ENCODE measurements around the gene KIAA1217.

KIAA1217 gene

GRCh38 chr10:24452030-24452429 is 243.1 kb downstream of the KIAA1217 start:
- no peak overlapping the region for H3K4me3 ChIP-seq (ENCODE audit: low read depth, low read length)
- no peak for TF ChIP-seq CTCF (IDR thresholded peaks at IDR 0.05; ENCODE audit: borderline replicate concordance, insufficient read depth, low read depth, low read length)

- TF ChIP-seq CTCF (IDR thresholded peaks at IDR 0.05; ENCODE audit: borderline replicate concordance, insufficient read depth, low read depth, low read length), result no peak
- H3K4me3 ChIP-seq (ENCODE audit: low read depth, low read length), result no peak overlapping the region
Observed at GRCh38 chr10:24453404-24453830, 244.5 kb downstream of the KIAA1217 start.

- TF ChIP-seq CTCF (IDR thresholded peaks at IDR 0.05; ENCODE audit: borderline replicate concordance, insufficient read depth, low read depth, low read length), result no peak
- H3K4me3 ChIP-seq (ENCODE audit: low read depth, low read length), result no peak overlapping the region
Observed at GRCh38 chr10:24453973-24454372, 245.0 kb downstream of the KIAA1217 start.

- TF ChIP-seq CTCF (IDR thresholded peaks at IDR 0.05; ENCODE audit: borderline replicate concordance, insufficient read depth, low read depth, low read length), result no peak
Observed at GRCh38 chr10:24455447-24455846, 246.5 kb downstream of the KIAA1217 start.

DNA sequence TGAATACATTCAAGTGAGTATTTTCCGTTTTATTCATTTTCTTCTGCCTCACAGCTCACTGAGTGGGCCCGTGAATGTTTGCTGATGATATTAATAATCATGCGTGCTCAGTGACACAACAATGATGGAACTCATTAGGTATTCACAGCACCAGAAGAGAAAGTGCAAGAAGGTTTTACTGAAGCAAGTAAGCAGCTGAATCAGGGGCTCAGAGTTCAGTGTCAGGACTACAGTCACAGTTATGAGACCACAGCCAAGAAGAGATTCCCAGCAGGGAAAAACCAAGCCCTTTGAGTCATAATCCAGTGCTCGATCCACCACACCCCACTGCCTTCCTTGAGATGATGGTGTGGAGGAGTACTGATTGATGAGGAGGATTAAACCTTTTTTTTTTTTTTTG is 247.4 kb downstream of the KIAA1217 start:
- H3K4me3 ChIP-seq (ENCODE audit: low read depth, low read length), result no peak overlapping the region
- TF ChIP-seq CTCF (IDR thresholded peaks at IDR 0.05; ENCODE audit: borderline replicate concordance, insufficient read depth, low read depth, low read length), result no peak

More at GRCh38 chr10:24455447-24455846, 246.5 kb downstream of the KIAA1217 start:
- H3K4me3 ChIP-seq (ENCODE audit: low read depth, low read length), result no peak overlapping the region

DNA sequence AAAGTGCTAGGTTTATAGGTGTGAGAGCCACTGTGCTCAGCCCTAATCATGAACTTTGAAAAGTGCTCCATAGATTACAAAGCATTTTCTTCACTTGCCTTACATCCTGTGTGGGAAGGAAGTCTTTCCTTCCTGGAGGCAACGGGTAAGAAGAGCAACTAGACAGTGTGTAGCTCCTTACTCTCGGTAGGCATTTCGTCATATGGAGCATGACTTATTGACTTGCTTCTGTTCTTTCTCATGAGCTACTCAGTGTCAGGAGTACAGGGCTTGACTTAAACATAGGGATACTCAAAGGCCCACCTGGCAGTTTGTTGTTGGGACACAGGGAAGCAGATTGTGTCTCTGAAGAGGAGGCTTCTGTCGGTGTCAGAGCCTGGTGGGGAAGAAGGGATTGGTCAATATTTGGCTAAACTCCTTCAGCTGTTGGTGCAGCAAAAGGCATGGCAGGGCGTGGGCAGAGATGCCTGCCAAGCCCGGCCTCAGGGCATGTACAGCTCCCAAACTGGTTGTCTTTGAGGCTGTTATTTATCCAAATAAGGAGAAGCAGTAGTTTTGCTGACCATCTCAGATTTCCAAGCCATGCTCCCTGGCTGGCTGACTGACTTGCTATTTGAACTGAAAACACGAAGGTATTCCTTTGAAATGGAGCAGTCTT is 248.9 kb downstream of the KIAA1217 start:
- no peak for TF ChIP-seq CTCF (IDR thresholded peaks at IDR 0.05; ENCODE audit: borderline replicate concordance, insufficient read depth, low read depth, low read length)
- H3K4me3 ChIP-seq (ENCODE audit: low read depth, low read length), result no peak overlapping the region

- TF ChIP-seq CTCF (IDR thresholded peaks at IDR 0.05; ENCODE audit: borderline replicate concordance, insufficient read depth, low read depth, low read length), result no peak
Observed at GRCh38 chr10:24459836-24460235, 250.9 kb downstream of the KIAA1217 start.

More at GRCh38 chr10:24459836-24460235, 250.9 kb downstream of the KIAA1217 start:
- H3K4me3 ChIP-seq (ENCODE audit: low read depth, low read length), result no peak overlapping the region

Data from GM12875 (cell line).